Astrocyte of the cerebellum (primary cell): Measurements from ENCODE around the gene ADPRM.
A peak's percentile ranks its signal among the peaks of the same experiment; 100 is the strongest.

Source experiments
- DNase-seq: peaks from one replicate; pipeline ENCODE4 v3.0.0-alpha.2; 2011; ENCODE audit warnings: low read depth
- H3K4me3 ChIP-seq: 2 replicates; pipeline ENCODE4 v1.5.1; 2011; ENCODE audit warnings: mild to moderate bottlenecking, low read depth, low read length, moderate library complexity
- CTCF ChIP-seq: IDR thresholded peaks from 2 replicates; pipeline ENCODE4 v1.5.1; 2012; ENCODE audit warnings: low read length, low read depth, moderate library complexity, mild to moderate bottlenecking; ENCODE audit errors: missing control alignments
- in situ Hi-C: cut with HindIII; loops from 2 replicates; pipeline ENCODE4 v1.10.0; 2017; ENCODE audit warnings: low sequenced_read_pairs

Gene ADPRM

DNA sequence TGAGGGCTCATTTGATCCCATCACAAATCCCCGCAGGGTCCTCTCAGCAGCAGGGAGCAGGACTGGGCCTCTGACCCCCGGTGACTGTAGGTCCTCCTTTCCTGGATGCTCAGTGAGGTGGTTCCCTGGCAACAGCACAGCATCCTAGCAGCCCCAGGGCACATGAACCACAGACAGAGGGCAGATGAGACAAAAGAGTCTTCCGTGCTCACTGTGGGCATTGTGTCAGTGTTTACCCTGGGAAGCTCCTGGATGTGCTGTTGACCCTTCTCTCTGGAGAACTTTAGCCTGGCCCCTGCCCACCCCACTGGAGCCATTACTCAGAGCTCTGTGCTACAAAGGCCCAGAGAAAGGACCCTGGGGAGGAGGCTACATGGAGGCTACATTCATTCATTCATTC, 54.2 kb downstream of the ADPRM start:
- in situ Hi-C loops, result no loop called here
- TF ChIP-seq CTCF, result no peak
- no peak for DNase-seq
- no peak overlapping the region for H3K4me3 ChIP-seq

DNA sequence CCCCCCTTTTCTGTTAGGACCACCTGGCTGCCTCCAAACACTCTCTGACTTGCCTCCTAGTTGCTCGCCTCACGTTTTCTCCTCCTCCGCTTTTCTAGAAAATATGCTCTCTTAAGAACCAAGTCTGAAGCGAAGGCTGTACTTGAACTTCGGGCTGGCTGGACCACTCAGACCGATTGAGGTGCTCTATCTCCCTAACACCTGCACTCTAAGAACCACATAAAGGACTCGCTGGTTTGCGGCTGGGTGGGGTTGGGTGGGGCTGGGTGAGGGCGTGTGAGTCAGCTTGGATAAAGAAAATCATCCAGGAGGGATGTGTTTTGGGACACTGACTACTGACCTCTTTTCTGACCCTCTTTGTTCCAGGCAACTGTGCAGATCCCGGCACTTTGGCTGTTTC, 55.3 kb downstream of the ADPRM start:
- DNase-seq, result no peak
- in situ Hi-C loops, result no loop called here
- TF ChIP-seq CTCF, result no peak
- H3K4me3 ChIP-seq, result no peak overlapping the region

DNA sequence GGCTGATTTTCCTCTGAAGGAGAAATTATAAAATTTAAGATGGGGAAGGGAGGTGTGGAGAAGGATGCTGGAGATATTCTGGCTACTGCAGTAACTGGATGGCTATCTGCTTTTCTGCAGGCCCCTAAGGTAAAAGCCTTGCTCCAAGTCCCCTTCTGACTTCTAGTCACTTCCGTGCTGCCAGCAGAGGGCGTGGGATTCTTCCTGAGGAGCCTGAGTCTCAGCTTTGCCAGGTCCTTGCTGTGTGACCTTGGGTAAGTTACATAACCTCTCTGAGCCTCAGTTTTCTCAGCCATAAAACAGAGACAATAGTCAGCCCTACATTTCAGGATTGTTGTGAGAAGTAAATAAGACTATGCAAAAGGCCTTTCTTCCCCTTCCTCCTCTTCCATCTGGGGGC, 56.7 kb downstream of the ADPRM start:
- in situ Hi-C loops, result no loop called here
- H3K4me3 ChIP-seq, result no peak overlapping the region
- peak; percentile 35 for TF ChIP-seq CTCF
- no peak for DNase-seq

GRCh38 chr17:10754861-10755591, 57.6 kb downstream of the ADPRM start:
- no peak overlapping the region for H3K4me3 ChIP-seq
- TF ChIP-seq CTCF, result no peak
- DNase-seq, result no peak
- in situ Hi-C loops, result no loop called here

DNA sequence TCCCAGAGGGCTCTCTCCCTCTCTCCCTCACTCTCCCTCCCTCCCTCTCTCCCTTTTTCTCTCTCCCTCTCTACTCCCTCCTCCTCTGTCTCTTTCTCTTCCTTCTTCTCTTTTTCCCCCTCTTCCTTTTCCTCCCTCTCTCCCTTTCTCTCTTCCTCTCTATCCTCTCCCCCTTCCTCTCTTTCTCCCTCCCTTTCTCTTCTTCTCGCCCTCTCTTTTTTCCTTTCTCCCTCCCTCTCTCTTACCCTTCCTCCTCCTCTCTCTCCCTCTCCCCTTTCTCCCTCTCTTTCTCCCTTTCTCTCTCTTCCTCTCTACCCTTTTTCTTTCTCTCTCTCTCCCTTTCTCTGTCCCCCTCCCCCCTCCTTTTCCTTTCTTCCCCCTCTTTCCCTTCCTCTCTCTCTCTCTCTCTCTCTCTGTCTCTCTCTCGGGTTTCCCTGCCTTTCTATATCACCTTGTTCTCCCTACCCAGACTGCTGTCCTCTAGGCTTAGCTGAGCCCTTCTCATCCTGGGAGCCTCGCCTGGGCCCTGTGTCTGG, 58.3 kb downstream of the ADPRM start:
- in situ Hi-C loops, result no loop called here
- DNase-seq, result no peak
- no peak overlapping the region for H3K4me3 ChIP-seq
- no peak for TF ChIP-seq CTCF

DNA sequence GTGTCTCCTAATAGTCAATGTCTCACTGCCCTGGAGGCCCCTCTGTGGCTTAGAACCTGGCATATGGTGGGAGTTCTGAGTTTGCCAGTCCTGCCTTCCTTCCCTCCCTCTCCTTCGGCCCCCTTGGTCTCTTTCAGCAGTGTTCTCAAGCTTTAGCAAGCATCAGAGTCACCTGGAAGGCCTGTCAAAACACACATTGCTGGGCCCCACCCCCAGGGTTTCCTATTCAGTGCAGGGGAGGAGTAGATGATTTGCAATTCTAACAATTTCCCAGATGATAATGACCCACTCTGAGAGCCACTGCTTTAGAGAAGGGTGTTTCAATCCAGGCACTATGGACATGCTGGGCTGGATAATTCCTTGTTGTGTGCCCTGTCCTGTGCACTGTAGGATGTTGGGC, 58.8 kb downstream of the ADPRM start:
- no peak for DNase-seq
- no peak for TF ChIP-seq CTCF
- in situ Hi-C loops, result no loop called here
- no peak overlapping the region for H3K4me3 ChIP-seq
